ENCODE measurements around the gene AMY1C.

The AMY1C gene

DNA sequence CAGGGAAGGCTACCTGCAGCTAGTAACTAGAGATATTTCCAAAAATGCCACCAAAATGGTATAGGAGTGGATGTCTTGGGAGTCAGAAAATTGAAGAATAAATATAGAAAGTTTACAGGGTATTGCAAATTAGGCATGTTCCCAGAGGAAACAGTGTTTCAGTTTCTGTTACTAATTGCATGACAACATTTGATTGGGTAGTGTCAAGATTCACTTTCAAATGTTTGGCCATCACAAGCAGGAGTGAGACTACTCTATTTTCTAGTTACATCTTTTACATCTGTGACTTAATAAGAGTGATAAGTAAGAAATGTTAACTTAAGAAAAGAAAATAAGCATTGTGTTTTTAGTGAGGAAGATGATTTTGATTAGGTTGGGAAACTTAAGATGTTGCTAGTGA lies 30.2 kb downstream of the AMY1C start:
- Histone ChIP-seq H3K79me2 (ENCODE audit: insufficient read depth, low read length) (no peaks in the 10 kb centered on the region), H3K4me1 (ENCODE audit: insufficient read depth, low read length) (no peaks in the 10 kb centered on the region), H3K9me3 (ENCODE audit: insufficient read depth, low read length, severe bottlenecking) (no peaks in the 10 kb centered on the region), H3K27me3 (ENCODE audit: insufficient read depth, low read length, poor library complexity) (no peaks in the 10 kb centered on the region), H3K4me2 (ENCODE audit: insufficient read depth, low read length) (no peak overlapping the region), H3K36me3 (ENCODE audit: insufficient read depth, low read length) (no peaks in the 10 kb centered on the region), H3K9ac (ENCODE audit: low read depth, low read length) (no peak overlapping the region), H2AFZ (ENCODE audit: low read depth, low read length) (no peak overlapping the region), H4K20me1 (ENCODE audit: insufficient read depth, low read length) (no peaks in the 10 kb centered on the region), H3K27ac (ENCODE audit: low read length) (no peak overlapping the region), H3K4me3 (ENCODE audit: low read depth in 1 of 2, low read length in 2 of 2) (no peak overlapping the region)
- TF ChIP-seq EZH2 (IDR thresholded peaks at IDR 0.05; ENCODE audit: borderline replicate concordance, low read depth, low read length, severe bottlenecking), result no peak
- TF ChIP-seq, protein P1, sequence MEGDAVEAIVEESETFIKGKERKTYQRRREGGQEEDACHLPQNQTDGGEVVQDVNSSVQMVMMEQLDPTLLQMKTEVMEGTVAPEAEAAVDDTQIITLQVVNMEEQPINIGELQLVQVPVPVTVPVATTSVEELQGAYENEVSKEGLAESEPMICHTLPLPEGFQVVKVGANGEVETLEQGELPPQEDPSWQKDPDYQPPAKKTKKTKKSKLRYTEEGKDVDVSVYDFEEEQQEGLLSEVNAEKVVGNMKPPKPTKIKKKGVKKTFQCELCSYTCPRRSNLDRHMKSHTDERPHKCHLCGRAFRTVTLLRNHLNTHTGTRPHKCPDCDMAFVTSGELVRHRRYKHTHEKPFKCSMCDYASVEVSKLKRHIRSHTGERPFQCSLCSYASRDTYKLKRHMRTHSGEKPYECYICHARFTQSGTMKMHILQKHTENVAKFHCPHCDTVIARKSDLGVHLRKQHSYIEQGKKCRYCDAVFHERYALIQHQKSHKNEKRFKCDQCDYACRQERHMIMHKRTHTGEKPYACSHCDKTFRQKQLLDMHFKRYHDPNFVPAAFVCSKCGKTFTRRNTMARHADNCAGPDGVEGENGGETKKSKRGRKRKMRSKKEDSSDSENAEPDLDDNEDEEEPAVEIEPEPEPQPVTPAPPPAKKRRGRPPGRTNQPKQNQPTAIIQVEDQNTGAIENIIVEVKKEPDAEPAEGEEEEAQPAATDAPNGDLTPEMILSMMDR (IDR thresholded peaks at IDR 0.05; ENCODE audit: borderline replicate concordance, extremely low read depth, low read length, poor library complexity, severe bottlenecking), result no peak
- no peak for DNase-seq
- ATAC-seq (ENCODE audit: insufficient read depth, low read depth), result no peak

DNA sequence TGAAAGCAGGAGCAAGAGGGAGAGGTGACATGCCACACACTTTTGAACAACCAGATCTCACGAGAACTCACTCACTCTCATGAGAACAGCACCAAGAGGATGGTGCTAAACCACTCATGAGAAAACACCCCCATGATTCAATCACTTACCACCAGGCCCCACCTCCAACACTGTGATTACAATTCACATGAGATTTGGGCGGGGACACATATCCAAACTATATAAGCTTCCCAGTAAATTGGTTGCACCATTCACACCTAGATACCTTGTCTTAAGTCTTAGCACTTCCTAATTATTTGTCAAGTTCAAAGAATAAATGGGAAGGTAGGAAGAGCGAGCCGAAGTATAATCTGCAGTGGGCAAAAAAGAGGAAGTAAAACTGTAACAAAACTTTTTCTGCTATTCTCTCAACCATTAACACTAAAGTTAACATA lies 34.3 kb downstream of the AMY1C start:
- no peak for ATAC-seq (ENCODE audit: insufficient read depth, low read depth)
- H3K4me3 ChIP-seq (ENCODE audit: low read depth in 1 of 2, low read length in 2 of 2), result no peak overlapping the region
- TF ChIP-seq, protein P1 (IDR thresholded peaks at IDR 0.05; ENCODE audit: borderline replicate concordance, extremely low read depth, low read length, poor library complexity, severe bottlenecking), result no peak
- TF ChIP-seq EZH2 (IDR thresholded peaks at IDR 0.05; ENCODE audit: borderline replicate concordance, low read depth, low read length, severe bottlenecking), result no peak

DNA sequence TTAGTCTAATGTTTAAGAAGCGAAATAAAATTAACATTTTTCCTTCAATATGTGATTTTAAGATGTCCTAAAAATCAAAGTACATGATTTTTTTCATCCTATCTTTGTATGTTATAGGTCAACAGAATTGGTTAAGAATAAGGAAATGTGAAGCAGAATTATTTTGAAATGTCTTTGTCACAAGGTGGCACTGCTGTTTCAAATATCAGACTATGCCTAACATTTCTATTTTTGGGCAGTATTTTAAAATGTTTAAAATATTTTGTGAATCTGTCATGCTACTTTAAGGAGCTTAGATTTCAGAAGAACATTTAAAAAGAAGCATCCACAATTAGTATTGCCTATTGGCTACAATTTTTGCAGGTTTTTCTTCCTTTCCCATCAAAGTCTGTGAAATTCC lies 38.7 kb downstream of the AMY1C start:
- H3K4me2 ChIP-seq (ENCODE audit: insufficient read depth, low read length), result no peak overlapping the region
- H2AFZ ChIP-seq (ENCODE audit: low read depth, low read length), result no peak overlapping the region
- H3K4me3 ChIP-seq (ENCODE audit: low read depth in 1 of 2, low read length in 2 of 2), result no peak overlapping the region
- H3K9me3 ChIP-seq (ENCODE audit: insufficient read depth, low read length, severe bottlenecking), result no peaks in the 10 kb centered on the region
- no peaks in the 10 kb centered on the region for H3K79me2 ChIP-seq (ENCODE audit: insufficient read depth, low read length)
- H4K20me1 ChIP-seq (ENCODE audit: insufficient read depth, low read length), result no peaks in the 10 kb centered on the region
- H3K27ac ChIP-seq (ENCODE audit: low read length), result no peak overlapping the region
- DNase-seq (no peak), ATAC-seq (ENCODE audit: insufficient read depth, low read depth) (no peak)
- no peaks in the 10 kb centered on the region for H3K4me1 ChIP-seq (ENCODE audit: insufficient read depth, low read length)
- TF ChIP-seq EZH2 (IDR thresholded peaks at IDR 0.05; ENCODE audit: borderline replicate concordance, low read depth, low read length, severe bottlenecking), result no peak
- TF ChIP-seq, protein P1 (IDR thresholded peaks at IDR 0.05; ENCODE audit: borderline replicate concordance, extremely low read depth, low read length, poor library complexity, severe bottlenecking), result peak; percentile 36
- H3K36me3 ChIP-seq (ENCODE audit: insufficient read depth, low read length), result no peaks in the 10 kb centered on the region
- H3K27me3 ChIP-seq (ENCODE audit: insufficient read depth, low read length, poor library complexity), result no peaks in the 10 kb centered on the region
- no peak overlapping the region for H3K9ac ChIP-seq (ENCODE audit: low read depth, low read length)

More for the DNA sequence above, 34.3 kb downstream of the AMY1C start:
- no peaks in the 10 kb centered on the region for H3K79me2 ChIP-seq (ENCODE audit: insufficient read depth, low read length)
- no peaks in the 10 kb centered on the region for H4K20me1 ChIP-seq (ENCODE audit: insufficient read depth, low read length)
- no peak overlapping the region for H3K9ac ChIP-seq (ENCODE audit: low read depth, low read length)
- H3K36me3 ChIP-seq (ENCODE audit: insufficient read depth, low read length), result no peaks in the 10 kb centered on the region
- no peaks in the 10 kb centered on the region for H3K9me3 ChIP-seq (ENCODE audit: insufficient read depth, low read length, severe bottlenecking)
- no peak overlapping the region for H2AFZ ChIP-seq (ENCODE audit: low read depth, low read length)
- DNase-seq, result no peak
- no peak overlapping the region for H3K4me2 ChIP-seq (ENCODE audit: insufficient read depth, low read length)
- H3K27me3 ChIP-seq (ENCODE audit: insufficient read depth, low read length, poor library complexity), result no peaks in the 10 kb centered on the region
- H3K4me1 ChIP-seq (ENCODE audit: insufficient read depth, low read length), result no peaks in the 10 kb centered on the region
- no peak overlapping the region for H3K27ac ChIP-seq (ENCODE audit: low read length)

DNA sequence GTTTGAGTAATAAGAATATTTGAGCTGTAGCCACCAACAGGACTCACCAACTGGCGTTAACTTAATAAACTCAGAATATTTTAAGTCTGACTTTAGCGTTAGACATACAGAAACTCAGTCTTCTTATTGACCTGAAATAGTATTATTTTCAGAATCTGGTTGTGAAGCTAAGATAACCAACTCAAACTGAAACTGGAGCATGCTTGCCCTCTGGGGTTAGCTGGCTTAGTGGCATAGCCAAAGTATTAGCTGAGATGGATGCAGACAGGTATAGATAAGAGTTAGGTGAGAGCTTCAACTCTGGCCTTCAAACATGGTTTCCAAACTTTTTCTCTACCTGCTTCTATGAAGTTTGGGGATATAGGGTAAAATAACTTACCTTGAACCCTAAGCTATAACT lies 40.5 kb downstream of the AMY1C start:
- H3K4me1 ChIP-seq (ENCODE audit: insufficient read depth, low read length), result no peaks in the 10 kb centered on the region
- no peaks in the 10 kb centered on the region for H3K9me3 ChIP-seq (ENCODE audit: insufficient read depth, low read length, severe bottlenecking)
- no peaks in the 10 kb centered on the region for H4K20me1 ChIP-seq (ENCODE audit: insufficient read depth, low read length)
- no peaks in the 10 kb centered on the region for H3K79me2 ChIP-seq (ENCODE audit: insufficient read depth, low read length)
- no peaks in the 10 kb centered on the region for H3K36me3 ChIP-seq (ENCODE audit: insufficient read depth, low read length)
- no peak overlapping the region for H3K9ac ChIP-seq (ENCODE audit: low read depth, low read length)
- ATAC-seq (ENCODE audit: insufficient read depth, low read depth) (no peak), DNase-seq (no peak)
- TF ChIP-seq EZH2 (IDR thresholded peaks at IDR 0.05; ENCODE audit: borderline replicate concordance, low read depth, low read length, severe bottlenecking), result no peak
- TF ChIP-seq, protein P1 (IDR thresholded peaks at IDR 0.05; ENCODE audit: borderline replicate concordance, extremely low read depth, low read length, poor library complexity, severe bottlenecking), result no peak
- H3K4me2 ChIP-seq (ENCODE audit: insufficient read depth, low read length), result no peak overlapping the region
- no peak overlapping the region for H3K4me3 ChIP-seq (ENCODE audit: low read depth in 1 of 2, low read length in 2 of 2)
- H3K27me3 ChIP-seq (ENCODE audit: insufficient read depth, low read length, poor library complexity), result no peaks in the 10 kb centered on the region
- H3K27ac ChIP-seq (ENCODE audit: low read length), result no peak overlapping the region
- H2AFZ ChIP-seq (ENCODE audit: low read depth, low read length), result no peak overlapping the region

All from DND-41 (cell line).